IMR-90 (cell line): ENCODE measurements around the gene RFPL3. TPM values are rescaled to one million over a fixed set of nuclear protein-coding genes. Genes with fewer than 3 reads are reported as not detected.

Source experiments
- ATAC-seq: fragments of 200-7000 bp; cut with Tn5 transposase; 2 replicates; pipeline ENCODE4 v1.9.1; 2020; ENCODE audit warnings: low read depth, mild to moderate bottlenecking, moderate library complexity
- BruUV-seq: library from RNA; stranded (reverse); fragments of 400-500 nt; replicated peaks from 2 replicates; lab custom pipeline; 2021; lab: Mats Ljungman, UMichigan
- CTCF ChIA-PET: fragments of 300-600 bp; formaldehyde crosslinking; extraction: SDS; loops from one replicate; lab custom pipeline; 2021; ENCODE audit warnings: antibody characterized with exemption; lab: Yijun Ruan, JAX
- POLR2A ChIA-PET: fragments of 300-600 bp; sonication (Branson Sonifier 250); formaldehyde crosslinking; loops from one replicate; lab custom pipeline; 2022; ENCODE audit warnings: antibody characterized with exemption; ENCODE audit not compliant: unreplicated experiment; lab: Charles Lee
- DNase-seq: peaks from one replicate; pipeline ENCODE4 v3.0.0; 2013
- H2AFZ ChIP-seq: replicated peaks from 2 replicates; pipeline ENCODE3; 2013; ENCODE audit warnings: low read length, mild to moderate bottlenecking; ENCODE audit not compliant: poor library complexity
- H2AK5ac ChIP-seq: 2 replicates; pipeline ENCODE4 v1.6.1; 2013; ENCODE audit warnings: low read depth, low read length, inconsistent platforms
- H2AK9ac ChIP-seq: replicated peaks from 2 replicates; pipeline ENCODE3; 2013; ENCODE audit warnings: mild to moderate bottlenecking, low read depth, low read length, moderate library complexity; ENCODE audit not compliant: poor library complexity
- H2BK120ac ChIP-seq: 2 replicates; pipeline ENCODE4 v1.6.1; 2013; ENCODE audit warnings: low read depth, low read length, inconsistent platforms
- H2BK15ac ChIP-seq: 3 replicates; pipeline ENCODE4 v1.6.1; 2013; ENCODE audit warnings: low read depth, low read length, inconsistent platforms
- H2BK20ac ChIP-seq: 2 replicates; pipeline ENCODE4 v1.6.1; 2013; ENCODE audit warnings: low read depth, mild to moderate bottlenecking, inconsistent platforms, low read length, moderate library complexity
- H2BK5ac ChIP-seq: 2 replicates; pipeline ENCODE4 v1.6.1; 2013; ENCODE audit warnings: mild to moderate bottlenecking, low read depth, low read length, inconsistent platforms; ENCODE audit not compliant: poor library complexity, severe bottlenecking
- H3K14ac ChIP-seq: replicated peaks from 2 replicates; pipeline ENCODE4 v1.6.1; 2013; ENCODE audit warnings: low read depth, low read length, inconsistent platforms
- H3K18ac ChIP-seq: 2 replicates; pipeline ENCODE4 v1.6.1; 2013; ENCODE audit warnings: low read depth, low read length, control low read depth
- H3K23ac ChIP-seq: 2 replicates; pipeline ENCODE4 v1.6.1; 2013; ENCODE audit warnings: low read depth, low read length, inconsistent platforms
- H3K27ac ChIP-seq: 2 replicates; pipeline ENCODE4 v1.5.1; 2013; ENCODE audit warnings: mild to moderate bottlenecking, control low read depth, low read length; ENCODE audit not compliant: insufficient read depth
- H3K27me3 ChIP-seq: 2 replicates; pipeline ENCODE4 v1.6.1; 2013; ENCODE audit warnings: low read length; ENCODE audit not compliant: control insufficient read depth, insufficient read depth
- H3K36me3 ChIP-seq: 2 replicates; pipeline ENCODE4 v1.6.1; 2013; ENCODE audit warnings: low read length, mixed read lengths; ENCODE audit not compliant: control insufficient read depth, insufficient read depth
- H3K4ac ChIP-seq: 2 replicates; pipeline ENCODE4 v1.6.1; 2013; ENCODE audit warnings: low read depth, low read length, inconsistent platforms
- H3K4me1 ChIP-seq: 2 replicates; pipeline ENCODE4 v1.6.1; 2013; ENCODE audit warnings: low read length, mixed read lengths; ENCODE audit not compliant: control insufficient read depth, insufficient read depth
- H3K4me2 ChIP-seq: 2 replicates; pipeline ENCODE4 v1.6.1; 2013; ENCODE audit warnings: low read depth, mild to moderate bottlenecking, control low read depth, low read length, moderate library complexity
- H3K4me3 ChIP-seq: 2 replicates; pipeline ENCODE4 v1.5.1; 2013; ENCODE audit warnings: low read depth, mild to moderate bottlenecking, control low read depth, low read length, moderate library complexity; ENCODE audit not compliant: insufficient read depth
- H3K56ac ChIP-seq: 2 replicates; pipeline ENCODE4 v1.6.1; 2013; ENCODE audit warnings: low read length, inconsistent platforms; ENCODE audit not compliant: insufficient read depth; ENCODE audit errors: extremely low read depth
- H3K79me1 ChIP-seq, 2 experiments: 2 replicates each; pipeline ENCODE4 v1.6.1; 2013; ENCODE audit warnings: low read length in 2 of 2, inconsistent platforms in 1 of 2, low read depth in 1 of 2
- H3K9ac ChIP-seq: 2 replicates; pipeline ENCODE4 v1.6.1; 2013; ENCODE audit warnings: low read depth, low read length, control low read depth
- H3K9me1 ChIP-seq: 2 replicates; pipeline ENCODE4 v1.6.1; 2013; ENCODE audit warnings: low read length, inconsistent platforms; ENCODE audit not compliant: insufficient read depth
- H3K9me3 ChIP-seq: 2 replicates; pipeline ENCODE4 v1.6.1; 2013; ENCODE audit warnings: low read length; ENCODE audit not compliant: control insufficient read depth, insufficient read depth
- H4K20me1 ChIP-seq: 2 replicates; pipeline ENCODE4 v1.6.1; 2013; ENCODE audit warnings: low read length, inconsistent platforms; ENCODE audit not compliant: insufficient read depth
- H4K5ac ChIP-seq: 2 replicates; pipeline ENCODE4 v1.6.1; 2013; ENCODE audit warnings: mild to moderate bottlenecking, low read depth, low read length, control low read depth
- H4K8ac ChIP-seq, 2 experiments: 2 replicates each; pipeline ENCODE4 v1.6.1; 2013; ENCODE audit warnings: low read depth in 2 of 2, low read length in 2 of 2, control low read depth in 1 of 2, inconsistent platforms in 1 of 2
- H4K91ac ChIP-seq: 2 replicates; pipeline ENCODE4 v1.6.1; 2013; ENCODE audit warnings: low read depth, low read length, inconsistent platforms; ENCODE audit not compliant: insufficient read depth
- BHLHE40 ChIP-seq: fragments of 150-350 bp; IDR thresholded peaks from 2 replicates; pipeline ENCODE4 v1.6.1; 2016; ENCODE audit warnings: mild to moderate bottlenecking, low read depth, low read length
- CEBPB ChIP-seq: IDR thresholded peaks from 2 replicates; pipeline ENCODE4 v1.6.1; 2012; ENCODE audit warnings: low read depth, low read length, improper control_type of control experiment
- CHD1 ChIP-seq: IDR thresholded peaks from 2 replicates; pipeline ENCODE4 v1.6.1; 2012; ENCODE audit warnings: low read depth, low read length, improper control_type of control experiment
- FOS ChIP-seq: fragments of 150-350 bp; IDR thresholded peaks from 2 replicates; pipeline ENCODE4 v1.6.1; 2016; ENCODE audit warnings: low read depth, low read length
- MAFK ChIP-seq: IDR thresholded peaks from 2 replicates; pipeline ENCODE4 v1.6.1; 2012; ENCODE audit warnings: low read depth, low read length, improper control_type of control experiment
- MAZ ChIP-seq: IDR thresholded peaks from 2 replicates; pipeline ENCODE4 v1.6.1; 2012; ENCODE audit warnings: low read depth, mild to moderate bottlenecking, low read length, improper control_type of control experiment, moderate library complexity, borderline replicate concordance
- MXI1 ChIP-seq: IDR thresholded peaks from 2 replicates; pipeline ENCODE4 v1.6.1; 2012; ENCODE audit warnings: low read depth, mild to moderate bottlenecking, low read length, moderate library complexity, borderline replicate concordance
- NFE2L2 ChIP-seq: fragments of 150-350 bp; IDR thresholded peaks from 2 replicates; pipeline ENCODE4 v1.6.1; 2016; ENCODE audit warnings: low read depth, mild to moderate bottlenecking, low read length
- POLR2A ChIP-seq: IDR thresholded peaks from 2 replicates; pipeline ENCODE4 v1.6.1; 2012; ENCODE audit warnings: mild to moderate bottlenecking, low read depth, low read length
- RAD21 ChIP-seq: IDR thresholded peaks from 2 replicates; pipeline ENCODE4 v1.6.1; 2012; ENCODE audit warnings: low read length, improper control_type of control experiment
- RCOR1 ChIP-seq: IDR thresholded peaks from 2 replicates; pipeline ENCODE4 v1.6.1; 2012; ENCODE audit warnings: mild to moderate bottlenecking, low read length, improper control_type of control experiment; ENCODE audit not compliant: insufficient replicate concordance
- RFX5 ChIP-seq: IDR thresholded peaks from 2 replicates; pipeline ENCODE4 v1.8.0; 2012; ENCODE audit warnings: low read depth, mild to moderate bottlenecking, low read length, moderate library complexity
- SMC3 ChIP-seq: fragments of 150-350 bp; IDR thresholded peaks from 2 replicates; pipeline ENCODE4 v1.6.1; 2016; ENCODE audit warnings: low read depth, mild to moderate bottlenecking, antibody characterized with exemption, low read length, moderate library complexity
- WGBS, 2 experiments: methylation state at CpG; one replicate each; pipeline versions ENCODE4 v1.1.5 to v1.1.7; 2013; ENCODE audit warnings: missing lambda C conversion rate in 2 of 2; ENCODE audit not compliant: insufficient read length in 1 of 2; ENCODE audit errors: extremely low coverage in 2 of 2; 5-methylcytosine and 5-hydroxymethylcytosine counted together
- dilution Hi-C: fragments of 300-500 bp; cut with HindIII; formaldehyde crosslinking; loops from one replicate; pipeline ENCODE4 v1.14.3; 2018; ENCODE audit warnings: low sequenced_read_pairs; ENCODE audit not compliant: unreplicated experiment
- in situ Hi-C: fragments of 300-500 bp; cut with MboI; formaldehyde crosslinking; loops from 3 replicates; pipeline ENCODE4 v1.14.3; 2019; ENCODE audit warnings: low sequenced_read_pairs, inconsistent platforms, mixed read lengths
- intact Hi-C: fragments of 100-400 bp; cut with micrococcal nuclease; formaldehyde crosslinking; loops from 2 replicates; pipeline ENCODE4 v1.10.0; 2022
- polyA plus RNA-seq, 3 experiments: library from polyadenylated mRNA; depleted of rRNA; stranded (reverse); fragments of >200 nt; gene quantifications; 2 replicates each; pipeline ENCODE4 v1.2.3, GENCODE V29; 2012; ENCODE audit warnings: low replicate concordance in 1 of 3
- total RNA-seq: library from RNA; depleted of rRNA; stranded (reverse); fragments of >200 nt; gene quantifications from 2 replicates; pipeline ENCODE4 v1.2.3, GENCODE V29; 2012
- TF ChIP-seq, protein P1 (sequence below): fragments of 150-350 bp; IDR thresholded peaks from 2 replicates; pipeline ENCODE4 v1.6.1; 2016; ENCODE audit warnings: low read depth, mild to moderate bottlenecking, low read length, moderate library complexity, borderline replicate concordance
- TF ChIP-seq, protein P2 (sequence below): fragments of 150-350 bp; IDR thresholded peaks from 2 replicates; pipeline ENCODE4 v1.6.1; 2017; ENCODE audit warnings: mild to moderate bottlenecking, antibody characterized with exemption, low read length, low read depth
- TF ChIP-seq, protein P3 (sequence below): conservative IDR thresholded peaks from 2 replicates; pipeline ENCODE4 v1.5.1; 2012; ENCODE audit warnings: mild to moderate bottlenecking, low read depth, low read length, improper control_type of control experiment

Gene RFPL3
- total and polyA plus RNA-seq, 2 of the 4 experiments (the other 2 are of a cell fraction): not detected

DNA sequence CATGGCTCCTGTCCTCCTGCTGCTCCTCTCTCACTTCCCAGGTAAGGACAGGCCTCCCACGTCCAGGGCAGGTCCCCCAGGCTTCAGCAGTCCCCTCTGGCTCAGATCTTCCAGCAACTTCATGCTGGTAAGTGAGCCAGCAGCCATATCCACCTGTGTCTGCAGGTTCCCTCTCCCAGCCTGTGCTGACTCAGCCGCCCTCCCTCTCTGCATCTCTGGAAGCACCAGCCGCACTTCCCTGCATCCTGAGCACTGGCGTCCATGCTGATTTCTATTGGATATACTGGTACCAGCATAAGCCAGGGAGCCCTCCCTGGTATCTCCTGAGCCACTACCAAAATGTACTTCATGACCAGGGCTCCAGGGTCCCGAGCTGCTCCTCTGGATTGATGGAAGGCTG, 19.0 kb downstream of the RFPL3 start:
- Histone ChIP-seq H4K8ac (no peak overlapping the region), H2BK120ac (no peak overlapping the region), H3K27me3 (no peaks in the 10 kb centered on the region), H4K5ac (no peak overlapping the region), H3K79me1 (no peaks in the 10 kb centered on the region), H3K56ac (no peak overlapping the region), H3K9me1 (0 out of 2 replicates have a peak, but pooled peaks cover 4% of the 10 kb centered on the region), H2AK9ac (no peak overlapping the region), H3K9ac (no peak overlapping the region), H3K9me3 (no peaks in the 10 kb centered on the region), H3K36me3 (no peaks in the 10 kb centered on the region), H2AFZ (no peak overlapping the region), H4K91ac (no peak overlapping the region), H2BK20ac (no peak overlapping the region), H4K20me1 (no peaks in the 10 kb centered on the region; the same call in 1 of the 2 replicates), H2BK5ac (no peak overlapping the region), H3K18ac (no peak overlapping the region), H3K14ac (no peak overlapping the region), H3K4me3 (no peak overlapping the region), H3K4me1 (no peaks in the 10 kb centered on the region), H2BK15ac (no peak overlapping the region), H3K4me2 (no peak overlapping the region), H3K23ac (no peak overlapping the region), H3K4ac (no peak overlapping the region), H3K27ac (no peak overlapping the region), H2AK5ac (no peak overlapping the region)
- in situ Hi-C loops (no loop called here), intact Hi-C loops (no loop called here), dilution Hi-C loops (no loop called here)
- TF ChIP-seq MAZ (no peak), CHD1 (no peak), RCOR1 (no peak), RFX5 (no peak), FOS (no peak), BHLHE40 (no peak), MAFK (no peak), POLR2A (no peak), SMC3 (no peak), RAD21 (no peak), MXI1 (no peak), CEBPB (no peak), NFE2L2 (no peak)
- TF ChIP-seq, protein P1, sequence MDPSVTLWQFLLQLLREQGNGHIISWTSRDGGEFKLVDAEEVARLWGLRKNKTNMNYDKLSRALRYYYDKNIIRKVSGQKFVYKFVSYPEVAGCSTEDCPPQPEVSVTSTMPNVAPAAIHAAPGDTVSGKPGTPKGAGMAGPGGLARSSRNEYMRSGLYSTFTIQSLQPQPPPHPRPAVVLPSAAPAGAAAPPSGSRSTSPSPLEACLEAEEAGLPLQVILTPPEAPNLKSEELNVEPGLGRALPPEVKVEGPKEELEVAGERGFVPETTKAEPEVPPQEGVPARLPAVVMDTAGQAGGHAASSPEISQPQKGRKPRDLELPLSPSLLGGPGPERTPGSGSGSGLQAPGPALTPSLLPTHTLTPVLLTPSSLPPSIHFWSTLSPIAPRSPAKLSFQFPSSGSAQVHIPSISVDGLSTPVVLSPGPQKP: no peak
- TF ChIP-seq, protein P2, sequence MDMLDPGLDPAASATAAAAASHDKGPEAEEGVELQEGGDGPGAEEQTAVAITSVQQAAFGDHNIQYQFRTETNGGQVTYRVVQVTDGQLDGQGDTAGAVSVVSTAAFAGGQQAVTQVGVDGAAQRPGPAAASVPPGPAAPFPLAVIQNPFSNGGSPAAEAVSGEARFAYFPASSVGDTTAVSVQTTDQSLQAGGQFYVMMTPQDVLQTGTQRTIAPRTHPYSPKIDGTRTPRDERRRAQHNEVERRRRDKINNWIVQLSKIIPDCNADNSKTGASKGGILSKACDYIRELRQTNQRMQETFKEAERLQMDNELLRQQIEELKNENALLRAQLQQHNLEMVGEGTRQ: no peak
- TF ChIP-seq, protein P3, sequence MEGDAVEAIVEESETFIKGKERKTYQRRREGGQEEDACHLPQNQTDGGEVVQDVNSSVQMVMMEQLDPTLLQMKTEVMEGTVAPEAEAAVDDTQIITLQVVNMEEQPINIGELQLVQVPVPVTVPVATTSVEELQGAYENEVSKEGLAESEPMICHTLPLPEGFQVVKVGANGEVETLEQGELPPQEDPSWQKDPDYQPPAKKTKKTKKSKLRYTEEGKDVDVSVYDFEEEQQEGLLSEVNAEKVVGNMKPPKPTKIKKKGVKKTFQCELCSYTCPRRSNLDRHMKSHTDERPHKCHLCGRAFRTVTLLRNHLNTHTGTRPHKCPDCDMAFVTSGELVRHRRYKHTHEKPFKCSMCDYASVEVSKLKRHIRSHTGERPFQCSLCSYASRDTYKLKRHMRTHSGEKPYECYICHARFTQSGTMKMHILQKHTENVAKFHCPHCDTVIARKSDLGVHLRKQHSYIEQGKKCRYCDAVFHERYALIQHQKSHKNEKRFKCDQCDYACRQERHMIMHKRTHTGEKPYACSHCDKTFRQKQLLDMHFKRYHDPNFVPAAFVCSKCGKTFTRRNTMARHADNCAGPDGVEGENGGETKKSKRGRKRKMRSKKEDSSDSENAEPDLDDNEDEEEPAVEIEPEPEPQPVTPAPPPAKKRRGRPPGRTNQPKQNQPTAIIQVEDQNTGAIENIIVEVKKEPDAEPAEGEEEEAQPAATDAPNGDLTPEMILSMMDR: no peak
- 86% methylated on average over 3 of the region's 5 CpGs; no CpG with 5 or more reads in 1 of the 2 experiments for WGBS, 2 experiments
- no peak for DNase-seq
- no TSS peak for BruUV-seq
- no peak for ATAC-seq
- POLR2A ChIA-PET: no interaction called here
- CTCF ChIA-PET: no interaction called here
